Fibroblast of villous mesenchyme (primary cell): ENCODE data around the gene FAM120B. TPM values are rescaled to one million over a fixed set of nuclear protein-coding genes. Genes with fewer than 3 reads are reported as not detected.
"Not testable (repeated sequence)": the region's sequence is repeated elsewhere in the genome, so short reads cannot be mapped to it uniquely, and the experiment has no call there.

Source experiments
- DNase-seq: peaks from one replicate; pipeline ENCODE4 v3.0.0-alpha.2; 2010; ENCODE audit warnings: low read depth
- H3K4me3 ChIP-seq: 2 replicates; pipeline ENCODE4 v1.5.1; 2011; ENCODE audit warnings: low read depth, mild to moderate bottlenecking, low read length
- total RNA-seq: library from RNA; depleted of rRNA; stranded (reverse); fragments of >200 nt; gene quantifications from 2 replicates; pipeline ENCODE4 v1.2.3, GENCODE V29; 2012
- TF ChIP-seq, protein P1 (sequence below): IDR thresholded peaks from 2 replicates; pipeline ENCODE4 v1.5.1; 2012; ENCODE audit warnings: low read depth, mild to moderate bottlenecking, low read length; ENCODE audit not compliant: insufficient read depth

FAM120B gene
- total RNA-seq, 1 donor = 17.3 TPM

DNA sequence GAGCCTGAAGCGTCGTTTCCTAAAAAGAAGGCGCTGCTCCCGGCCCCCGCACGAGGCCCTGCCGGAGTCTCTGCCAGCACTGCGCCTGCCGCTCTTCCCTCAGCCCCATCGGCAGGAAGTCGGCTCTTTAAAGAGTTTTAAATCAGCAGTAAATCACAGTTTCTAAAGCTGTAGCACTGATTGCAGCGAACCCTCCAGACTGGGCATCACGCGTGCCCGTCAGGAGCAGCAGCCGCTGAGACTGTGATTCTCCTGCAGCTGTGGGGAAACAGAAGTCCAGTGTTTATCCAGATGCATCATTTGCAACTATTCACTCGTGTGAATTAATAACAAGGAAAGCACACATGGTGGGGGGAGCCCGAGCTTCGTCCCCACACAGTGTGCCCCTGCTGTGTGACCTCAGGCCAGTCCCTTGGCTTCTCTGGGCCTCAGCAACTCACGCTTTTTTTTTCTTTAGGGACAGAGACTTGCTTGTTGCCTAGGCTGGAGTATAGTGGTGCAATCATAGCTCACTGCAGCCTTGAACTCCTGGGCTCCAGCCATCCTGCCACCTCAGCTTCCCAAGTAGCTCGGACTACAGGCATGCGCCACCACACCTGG is 44.0 kb upstream of the FAM120B start:
- H3K4me3 ChIP-seq = no peak overlapping the region
- no peak for DNase-seq
- TF ChIP-seq, protein P1, sequence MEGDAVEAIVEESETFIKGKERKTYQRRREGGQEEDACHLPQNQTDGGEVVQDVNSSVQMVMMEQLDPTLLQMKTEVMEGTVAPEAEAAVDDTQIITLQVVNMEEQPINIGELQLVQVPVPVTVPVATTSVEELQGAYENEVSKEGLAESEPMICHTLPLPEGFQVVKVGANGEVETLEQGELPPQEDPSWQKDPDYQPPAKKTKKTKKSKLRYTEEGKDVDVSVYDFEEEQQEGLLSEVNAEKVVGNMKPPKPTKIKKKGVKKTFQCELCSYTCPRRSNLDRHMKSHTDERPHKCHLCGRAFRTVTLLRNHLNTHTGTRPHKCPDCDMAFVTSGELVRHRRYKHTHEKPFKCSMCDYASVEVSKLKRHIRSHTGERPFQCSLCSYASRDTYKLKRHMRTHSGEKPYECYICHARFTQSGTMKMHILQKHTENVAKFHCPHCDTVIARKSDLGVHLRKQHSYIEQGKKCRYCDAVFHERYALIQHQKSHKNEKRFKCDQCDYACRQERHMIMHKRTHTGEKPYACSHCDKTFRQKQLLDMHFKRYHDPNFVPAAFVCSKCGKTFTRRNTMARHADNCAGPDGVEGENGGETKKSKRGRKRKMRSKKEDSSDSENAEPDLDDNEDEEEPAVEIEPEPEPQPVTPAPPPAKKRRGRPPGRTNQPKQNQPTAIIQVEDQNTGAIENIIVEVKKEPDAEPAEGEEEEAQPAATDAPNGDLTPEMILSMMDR = no peak

DNA sequence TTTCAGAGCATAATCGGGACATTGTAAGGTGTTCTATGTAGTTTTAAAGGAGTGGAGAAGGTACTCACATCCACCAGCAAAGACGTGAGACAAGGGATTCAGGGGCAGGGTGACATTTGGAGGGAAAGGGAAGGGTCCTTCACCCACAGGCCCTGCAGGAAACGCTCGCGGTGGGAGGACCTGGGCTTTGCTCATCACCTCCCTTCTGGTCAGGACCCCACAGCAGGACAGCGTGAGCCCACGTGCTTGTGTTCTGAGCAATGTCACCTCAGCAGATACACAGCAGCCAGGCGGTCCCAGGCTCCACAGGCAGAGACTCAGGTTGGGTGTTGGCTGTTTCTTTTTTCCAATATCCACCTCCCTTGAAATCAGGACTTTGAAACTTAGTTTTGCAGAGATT is 43.1 kb upstream of the FAM120B start:
- no peak overlapping the region for H3K4me3 ChIP-seq
- no peak for DNase-seq
- TF ChIP-seq, protein P1 = no peak

DNA sequence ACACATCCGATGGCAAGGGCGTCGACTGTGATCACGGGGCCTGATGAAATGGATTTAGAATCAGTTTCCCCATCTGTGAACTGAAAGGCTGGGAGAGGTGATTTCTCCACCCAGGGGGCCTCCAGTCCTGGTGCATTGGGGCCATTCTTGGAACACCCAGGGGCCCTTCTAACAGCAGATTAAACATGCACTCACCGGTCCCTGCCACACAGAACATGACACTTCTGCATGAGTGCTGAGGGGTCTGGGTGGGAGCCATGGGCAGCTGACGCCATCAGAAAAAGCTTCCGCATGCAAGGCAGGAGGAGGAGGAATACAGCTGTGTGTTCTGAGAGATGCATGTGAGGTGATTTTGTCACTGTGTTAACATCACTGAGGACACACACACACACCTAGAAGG is 42.5 kb upstream of the FAM120B start:
- DNase-seq = no peak
- TF ChIP-seq, protein P1 = no peak
- H3K4me3 ChIP-seq = no peak overlapping the region

DNA sequence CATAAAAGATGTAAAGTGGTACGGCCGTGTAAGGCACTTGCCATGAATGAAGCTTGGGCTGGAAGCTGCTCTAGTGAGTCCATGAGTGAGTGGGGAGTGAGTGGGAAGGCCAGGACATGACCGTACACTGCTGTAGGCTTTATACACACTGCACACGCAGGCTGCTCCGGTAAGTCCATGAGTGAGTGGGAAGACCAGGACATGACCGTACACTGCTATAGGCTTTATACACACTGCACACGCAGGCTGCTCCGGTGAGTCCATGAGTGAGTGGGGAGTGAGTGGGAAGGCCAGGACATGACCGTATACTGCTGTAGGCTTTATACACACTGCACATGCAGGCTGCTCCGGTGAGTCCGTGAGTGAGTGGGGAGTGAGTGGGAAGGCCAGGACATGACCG is 41.9 kb upstream of the FAM120B start:
- DNase-seq, H3K4me3 ChIP-seq: not testable (repeated sequence)

DNA sequence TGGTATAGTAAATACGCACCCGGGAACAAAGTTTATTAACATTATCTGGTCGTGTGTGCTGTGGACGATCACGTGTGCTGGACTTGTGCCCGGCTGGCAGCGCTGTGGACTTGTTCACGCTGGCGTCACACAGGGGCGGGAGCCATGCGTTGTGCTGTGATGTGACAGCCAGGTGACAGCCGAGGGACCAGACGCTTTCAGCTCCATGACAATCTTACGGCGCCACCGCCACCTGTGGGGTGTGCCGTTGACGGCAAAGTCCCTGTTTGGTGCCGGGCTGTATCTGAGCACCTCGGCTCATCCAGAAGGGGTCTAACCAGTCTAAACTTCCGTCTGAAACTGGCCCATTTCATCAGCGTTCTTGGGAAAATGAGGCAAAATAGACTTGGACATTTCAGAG is 40.9 kb upstream of the FAM120B start:
- DNase-seq = no peak
- no peak overlapping the region for H3K4me3 ChIP-seq
- TF ChIP-seq, protein P1 = no peak

DNA sequence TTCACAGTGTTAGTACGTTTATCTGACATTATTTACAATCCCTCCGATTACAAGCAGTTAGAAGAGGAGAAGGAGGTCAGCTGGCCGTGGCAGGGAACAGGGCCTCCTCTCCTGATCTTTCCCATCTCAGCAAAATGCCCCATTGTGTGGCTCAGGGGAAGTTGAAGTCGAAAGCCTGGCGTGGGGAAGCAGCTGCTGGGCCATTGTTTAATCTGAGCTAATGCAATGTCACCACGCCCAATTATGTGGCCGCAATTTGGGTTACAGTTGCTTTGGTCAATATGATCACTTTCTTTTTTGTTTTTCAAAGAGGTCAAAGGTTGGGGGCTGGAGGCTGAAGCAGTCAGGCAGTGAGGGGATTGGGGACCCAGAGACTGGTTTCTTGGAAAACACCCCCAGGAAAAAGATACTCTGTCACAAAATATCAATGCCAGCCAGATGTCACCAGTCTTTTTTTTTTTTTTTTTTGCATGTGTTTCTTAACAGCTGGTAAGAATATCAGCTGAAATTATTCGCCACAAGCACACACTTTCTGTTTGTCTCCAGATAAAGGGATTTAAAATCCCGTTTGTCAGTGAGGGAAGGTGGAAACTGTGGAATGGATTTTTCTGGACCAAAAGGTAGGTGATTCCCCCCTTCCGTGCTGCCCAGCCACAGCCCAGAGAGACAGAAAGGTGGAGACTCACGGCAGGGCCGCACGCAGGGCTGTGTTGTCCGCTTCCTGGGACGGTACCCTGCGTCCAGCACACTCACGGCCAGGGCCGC is 40.3 kb upstream of the FAM120B start:
- no peak for DNase-seq
- TF ChIP-seq, protein P1 = no peak
- H3K4me3 ChIP-seq = no peak overlapping the region

DNA sequence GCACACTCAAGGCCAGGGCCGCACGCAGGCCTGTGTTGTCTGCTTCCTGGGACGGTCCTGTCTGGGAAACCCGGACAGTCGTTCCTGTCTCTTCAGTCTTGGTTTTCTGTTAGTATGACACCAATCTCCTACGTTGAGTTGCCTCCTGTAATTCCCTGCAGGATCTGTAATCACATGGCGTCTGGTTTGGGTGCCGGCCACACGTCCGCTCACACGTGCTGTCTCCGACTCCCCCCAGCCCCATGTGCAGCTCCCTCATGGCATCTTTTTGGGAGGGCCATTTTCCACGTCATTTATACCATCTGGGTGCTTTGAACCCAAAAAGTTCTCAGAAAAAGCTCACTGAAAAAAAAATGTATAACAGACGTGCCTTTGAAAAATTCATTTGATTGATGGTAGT is 38.9 kb upstream of the FAM120B start:
- H3K4me3 ChIP-seq = no peak overlapping the region
- TF ChIP-seq, protein P1 = no peak
- DNase-seq = no peak
